Adipose tissue (tissue), 3 donors: ENCODE data around the gene PLXNA4. TPM values are rescaled to one million over a fixed set of nuclear protein-coding genes. Genes with fewer than 3 reads are reported as not detected.

Experiments used
- H3K27ac ChIP-seq: one replicate; pipeline ENCODE4 v1.5.1; 2013; ENCODE audit warnings: low read depth, low read length
- WGBS, 3 donors: extraction: QIAGEN DNeasy Blood & Tissue Kit; methylation state at CpG; one replicate each; pipeline ENCODE4 v1.1.7; 2013; 5-methylcytosine and 5-hydroxymethylcytosine counted together
- polyA plus RNA-seq, 3 donors: library from polyadenylated mRNA; stranded (reverse); fragments of 200-250 nt; gene quantifications; one replicate each; pipeline ENCODE4 v1.2.3, GENCODE V29; 2013
- donor health status: healthy with polysubstance abuse.
- donor health status: Bipolar disorder and iron deficiency.
- donor health status: healthy.

Gene PLXNA4
- polyA plus RNA-seq, 3 donors: 1.6 to 38.3 (median 11.6) TPM

DNA sequence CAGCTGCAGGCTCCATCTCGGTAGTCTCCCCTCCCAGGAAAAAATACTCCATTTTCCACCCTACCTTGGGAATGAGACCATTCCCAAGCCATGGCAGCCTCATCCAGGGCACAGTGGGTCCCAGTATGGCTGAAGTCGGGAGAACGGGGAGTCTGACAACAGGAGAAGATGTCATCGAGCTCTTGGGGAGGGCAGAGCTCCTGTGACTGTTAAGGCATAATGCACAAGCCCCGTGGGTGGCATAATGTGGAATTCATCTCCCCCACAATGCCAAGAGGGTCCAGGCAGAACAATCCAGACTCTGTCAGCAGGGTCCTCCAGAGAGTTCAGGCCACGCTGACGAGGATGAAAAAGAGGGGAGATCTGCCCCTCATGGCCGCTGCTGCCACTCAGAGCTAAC lies 279.4 kb downstream of the PLXNA4 start:
- H3K27ac ChIP-seq: no peak overlapping the region
- 75 to 87% (median 80%) methylated on average over 8 of the region's 8 CpGs for WGBS, 3 donors

DNA sequence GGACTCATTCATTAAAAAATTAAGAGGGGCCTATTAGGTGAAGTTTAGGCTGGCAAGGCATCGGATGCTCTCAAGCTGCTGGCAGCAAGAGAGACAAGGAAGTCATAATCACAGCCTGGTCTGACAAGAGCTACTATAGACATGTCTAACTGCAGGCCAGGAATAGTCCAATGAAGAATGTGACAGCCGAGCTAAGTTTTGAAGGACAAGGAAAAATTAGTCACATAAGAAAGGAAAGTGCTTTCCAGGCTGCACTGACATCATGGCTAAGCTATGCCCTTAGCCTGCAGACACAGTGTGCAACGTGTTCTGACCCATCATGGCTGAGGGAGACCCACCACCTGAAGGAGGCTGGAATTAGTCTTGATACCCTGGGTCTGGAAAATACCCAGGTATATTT lies 281.1 kb downstream of the PLXNA4 start:
- WGBS, 3 donors: 77 to 81% (median 79%) methylated on average over 3 of the region's 3 CpGs
- H3K27ac ChIP-seq: no peak overlapping the region

DNA sequence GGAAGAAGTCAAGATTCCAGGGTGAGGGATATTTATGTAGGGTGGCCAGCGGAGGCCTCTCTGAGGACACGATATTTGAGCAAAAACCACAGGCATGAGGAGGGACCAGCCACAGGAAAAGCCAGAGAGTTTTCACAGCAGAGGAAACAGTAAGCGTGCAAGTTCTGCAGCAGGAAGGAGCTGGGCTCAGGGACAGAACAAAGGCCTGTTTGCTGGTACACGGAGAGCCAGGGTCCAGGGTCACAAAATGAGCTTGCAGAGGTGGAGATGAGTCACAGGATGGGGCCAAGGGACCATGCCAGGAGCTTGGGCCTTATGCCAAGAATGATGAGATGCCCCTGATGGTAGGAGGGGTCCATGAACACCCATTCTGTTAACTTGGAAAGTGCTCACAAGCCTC lies 283.5 kb downstream of the PLXNA4 start:
- 44 to 63% (median 45%) methylated on average over 4 of the region's 4 CpGs for WGBS, 3 donors
- no peak overlapping the region for H3K27ac ChIP-seq

DNA sequence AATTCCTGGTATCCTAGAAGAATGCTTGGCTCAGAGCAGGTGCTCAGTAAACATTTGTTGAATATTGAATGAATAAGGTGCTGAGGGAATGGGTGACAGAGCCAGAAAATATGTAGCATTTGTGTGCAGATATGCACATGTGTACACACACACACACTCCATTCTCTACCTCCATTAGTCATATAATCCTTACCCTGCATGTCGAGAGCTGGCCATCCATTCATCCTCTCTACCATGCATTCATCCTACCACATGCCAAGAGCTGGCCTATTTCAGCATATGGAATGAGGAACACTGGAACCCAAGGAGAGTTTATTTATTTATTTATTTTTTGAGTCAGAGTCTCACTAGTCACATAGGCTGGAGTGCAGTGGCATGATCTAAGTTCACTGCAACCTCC lies 284.8 kb downstream of the PLXNA4 start:
- 93 to 100% (median 94%) methylated on average over 1 of the region's 1 CpG for WGBS, 3 donors

DNA sequence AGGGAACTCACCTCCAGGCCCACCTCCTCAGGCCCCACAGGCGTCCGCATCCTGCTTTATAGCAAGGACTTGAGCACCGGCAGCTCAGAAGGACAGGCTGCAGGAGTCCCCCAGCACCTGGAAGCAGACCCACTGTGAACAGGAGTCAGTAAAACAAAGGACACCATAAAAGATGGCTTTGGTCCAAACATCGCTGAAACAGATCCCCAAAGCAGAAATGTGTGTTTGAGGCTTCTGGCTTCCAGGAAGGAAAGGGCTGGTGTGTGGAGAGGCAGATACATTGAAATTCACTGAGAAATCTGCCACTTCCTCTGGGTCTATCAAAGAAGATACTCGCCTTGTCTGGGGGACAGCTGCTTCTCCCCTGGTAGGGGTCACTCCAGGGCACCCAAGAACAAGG lies 286.2 kb downstream of the PLXNA4 start:
- no peak overlapping the region for H3K27ac ChIP-seq
- WGBS, 3 donors: 60 to 69% (median 62%) methylated on average over 5 of the region's 5 CpGs

More for the DNA sequence above, 284.8 kb downstream of the PLXNA4 start:
- no peak overlapping the region for H3K27ac ChIP-seq

DNA sequence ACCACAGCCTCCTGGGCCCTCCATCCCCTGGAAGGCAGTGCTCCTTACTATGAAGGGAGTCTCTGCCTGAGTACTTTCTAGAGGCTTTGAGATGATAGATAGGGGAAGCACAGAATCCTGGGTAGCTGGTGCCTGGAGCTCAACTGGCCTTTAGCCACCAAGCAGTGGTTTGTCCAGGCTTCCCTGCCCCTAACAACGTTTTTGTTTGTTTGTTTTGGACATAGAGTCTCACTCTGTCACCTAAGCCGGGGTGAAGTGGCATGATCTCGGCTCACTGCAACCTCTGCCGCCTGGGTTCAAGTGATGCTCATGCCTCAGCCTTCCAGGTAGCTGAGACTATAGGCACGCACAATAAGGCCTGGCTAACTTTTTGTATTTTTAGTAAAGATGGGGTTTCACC lies 289.4 kb downstream of the PLXNA4 start:
- 71 to 81% (median 78%) methylated on average over 5 of the region's 5 CpGs for WGBS, 3 donors
- H3K27ac ChIP-seq: no peak overlapping the region

DNA sequence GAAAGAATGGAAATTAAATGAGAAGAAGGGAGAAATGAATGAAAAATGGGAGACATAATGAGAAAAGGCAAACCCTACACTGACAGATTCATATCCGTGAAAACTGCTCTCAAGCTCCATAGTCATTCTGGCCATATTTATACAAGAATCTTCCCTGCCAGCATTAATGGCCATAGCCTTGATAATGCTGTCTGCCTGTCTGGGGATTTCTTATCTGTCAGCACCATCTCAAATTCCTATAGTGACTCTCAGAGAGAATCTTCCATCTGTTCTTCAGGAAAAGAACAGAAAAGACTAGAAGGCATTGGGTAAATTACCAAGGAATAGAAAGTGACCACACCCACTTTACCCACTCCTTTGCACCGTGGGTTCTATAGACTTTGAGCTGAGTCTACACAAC lies 295.9 kb downstream of the PLXNA4 start:
- H3K27ac ChIP-seq: no peak overlapping the region
- 51 to 61% (median 60%) methylated on average over 2 of the region's 2 CpGs for WGBS, 3 donors

DNA sequence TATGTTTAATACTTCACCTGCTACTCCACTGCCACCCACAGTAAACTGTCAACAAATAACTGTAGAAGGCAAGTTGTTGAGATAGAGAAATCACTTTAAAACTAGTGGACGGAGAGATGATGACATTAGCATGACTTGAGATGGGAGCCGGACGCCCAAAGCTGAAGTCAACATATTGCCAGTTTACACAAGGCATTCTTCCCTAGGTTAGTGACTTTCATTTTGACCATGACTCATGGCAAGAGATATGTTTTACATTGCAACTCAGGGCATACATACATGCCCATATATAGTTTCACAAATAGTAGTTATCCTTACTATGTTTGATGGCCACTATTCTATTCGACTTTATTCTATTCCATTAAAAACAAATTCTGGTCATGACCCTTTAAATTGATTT lies 296.6 kb downstream of the PLXNA4 start:
- H3K27ac ChIP-seq: no peak overlapping the region
- WGBS, 3 donors: 87 to 94% (median 89%) methylated on average over 4 of the region's 4 CpGs

DNA sequence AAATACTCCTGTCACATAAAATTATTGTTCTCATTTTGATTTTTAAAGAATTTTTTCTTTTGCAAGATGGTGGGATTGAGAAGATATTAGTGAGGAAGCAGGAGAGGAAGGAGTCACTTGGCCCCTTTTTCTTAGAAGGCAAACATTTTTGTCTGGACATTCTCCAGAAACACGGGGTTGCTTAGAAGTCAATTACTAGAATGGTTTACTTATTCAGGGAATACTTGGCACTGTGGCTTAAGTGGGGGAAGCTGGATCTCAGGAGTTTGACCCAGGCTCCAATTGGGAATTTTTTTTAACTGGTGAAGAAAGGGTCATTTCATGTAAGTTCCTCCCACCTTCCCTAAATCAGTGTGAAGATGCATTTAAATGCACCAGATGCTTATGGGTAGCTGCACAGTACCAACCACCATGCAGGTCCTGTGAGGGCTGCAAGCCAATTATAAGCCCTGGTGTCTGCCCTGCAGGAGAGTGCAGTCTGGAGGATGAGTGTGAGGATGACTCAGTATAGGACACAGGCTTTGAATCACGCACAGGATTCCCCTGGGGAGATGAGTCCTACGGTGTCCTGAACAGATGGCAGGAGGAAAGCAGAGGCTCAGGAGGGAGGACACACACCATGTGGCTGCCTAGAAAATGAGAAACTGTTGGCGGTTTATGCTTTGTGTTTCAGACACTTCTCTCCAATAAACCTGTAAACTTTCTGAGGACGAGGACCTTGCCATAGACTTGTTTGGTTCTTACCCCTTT lies 299.1 kb downstream of the PLXNA4 start:
- 46 to 60% (median 55%) methylated on average over 5 of the region's 5 CpGs for WGBS, 3 donors
- no peak overlapping the region for H3K27ac ChIP-seq

DNA sequence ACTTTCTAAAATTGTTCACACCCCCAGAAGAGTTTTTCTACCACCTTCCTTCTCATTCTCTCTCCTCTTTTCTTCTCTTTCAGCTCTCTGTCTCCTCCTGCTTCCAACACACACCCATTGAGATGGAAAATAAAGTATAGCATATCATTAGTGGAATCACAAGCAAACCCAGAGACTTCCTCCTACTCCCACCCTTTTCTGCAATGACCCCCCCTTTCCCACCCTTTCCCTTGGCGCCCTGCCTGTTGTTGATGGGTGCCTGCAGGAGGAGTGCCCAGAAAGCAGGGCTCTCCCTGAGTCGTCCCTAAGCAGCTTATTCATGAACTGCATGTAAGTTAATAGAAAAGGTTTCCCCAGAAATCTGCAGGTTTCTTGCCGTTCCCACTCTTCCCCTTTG lies 300.0 kb downstream of the PLXNA4 start:
- no peak overlapping the region for H3K27ac ChIP-seq
- WGBS, 3 donors: 35 to 43% (median 39%) methylated on average over 3 of the region's 3 CpGs

DNA sequence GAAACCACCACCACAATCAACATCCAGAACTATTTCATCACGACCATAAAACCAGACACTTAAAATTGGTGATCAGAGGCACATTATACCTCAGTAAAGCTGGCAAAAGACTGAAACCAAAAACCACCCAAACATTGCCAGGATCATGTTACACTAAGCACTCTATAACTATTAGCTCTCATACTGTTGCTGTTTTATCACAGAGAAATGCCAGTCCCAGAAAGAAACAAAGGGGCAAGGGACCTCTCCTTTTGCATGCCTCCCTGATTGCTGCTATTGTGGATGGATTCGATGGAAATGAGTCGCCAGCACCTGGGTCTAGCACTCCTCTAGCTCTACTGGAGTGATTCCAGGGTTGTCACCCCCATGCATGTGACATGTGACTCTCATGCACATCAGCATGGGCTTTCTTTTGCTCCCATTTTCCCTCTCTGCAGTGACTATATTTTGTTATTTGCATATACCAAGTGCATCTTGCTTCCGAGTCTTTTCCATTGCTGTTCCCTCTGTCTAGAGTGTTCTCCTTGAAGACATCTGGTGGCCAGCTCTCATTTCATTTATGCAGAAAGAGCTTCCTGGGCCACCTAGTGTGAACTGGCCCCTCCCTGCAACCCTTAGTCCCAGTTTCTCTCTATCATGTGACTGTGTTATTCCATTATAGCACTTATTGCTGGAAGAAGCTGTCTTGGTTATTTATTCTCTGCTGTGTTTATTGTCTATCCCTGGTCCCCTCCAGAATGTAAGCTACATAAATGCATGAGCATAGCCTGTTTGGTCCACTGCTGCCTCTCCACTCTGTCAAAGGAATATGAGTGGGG lies 300.6 kb downstream of the PLXNA4 start:
- no peak overlapping the region for H3K27ac ChIP-seq
- 65 to 79% (median 77%) methylated on average over 4 of the region's 4 CpGs for WGBS, 3 donors

DNA sequence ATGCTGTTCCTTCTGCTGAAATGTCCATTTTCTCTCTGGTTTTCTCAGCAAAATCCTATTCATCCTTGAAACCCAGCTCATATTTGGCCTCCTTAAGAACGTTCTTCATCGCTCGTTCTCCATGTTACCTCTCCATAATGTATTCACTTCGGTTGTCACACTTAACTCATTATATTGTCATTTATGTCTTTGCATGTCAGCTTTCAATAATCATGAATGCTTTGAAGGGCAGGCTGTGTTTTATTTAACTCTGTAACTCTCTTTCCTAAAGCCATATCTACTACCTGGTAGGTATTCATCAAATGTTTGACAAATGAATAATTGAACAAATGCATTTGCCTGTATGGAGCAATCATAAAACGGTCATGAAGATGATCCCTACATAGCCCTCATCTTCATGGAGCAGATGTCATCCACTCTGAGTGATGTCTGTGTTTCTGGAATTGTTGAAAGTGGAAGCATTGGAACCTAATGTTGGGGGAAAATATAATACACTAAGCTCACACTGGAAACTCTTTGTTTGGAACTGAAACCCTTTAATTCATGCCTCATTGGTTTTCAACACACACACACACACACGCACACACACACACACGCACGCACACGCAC lies 303.4 kb downstream of the PLXNA4 start:
- no peak overlapping the region for H3K27ac ChIP-seq
- WGBS, 3 donors: 67 to 85% (median 80%) methylated on average over 9 of the region's 9 CpGs

DNA sequence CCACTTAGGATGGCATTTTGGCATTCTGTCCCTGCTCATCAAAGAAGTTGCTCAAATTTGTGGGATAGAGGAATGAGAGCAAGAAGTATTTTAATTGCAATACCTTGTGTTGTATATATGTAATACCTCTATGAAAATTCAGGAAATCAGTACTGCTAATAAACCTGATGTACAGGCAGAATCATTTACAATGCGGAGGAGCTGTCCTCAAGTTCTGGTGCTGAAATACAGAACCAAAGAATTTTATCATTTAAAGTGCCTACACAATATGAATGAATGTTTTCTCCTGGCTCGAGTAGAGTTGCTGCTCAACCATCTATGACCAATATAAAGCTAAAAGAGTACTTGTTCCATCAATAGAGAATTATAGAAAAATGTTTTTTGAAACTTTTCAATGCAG lies 305.8 kb downstream of the PLXNA4 start:
- no peak overlapping the region for H3K27ac ChIP-seq
- 24 to 28% (median 28%) methylated on average over 2 of the region's 2 CpGs for WGBS, 3 donors

DNA sequence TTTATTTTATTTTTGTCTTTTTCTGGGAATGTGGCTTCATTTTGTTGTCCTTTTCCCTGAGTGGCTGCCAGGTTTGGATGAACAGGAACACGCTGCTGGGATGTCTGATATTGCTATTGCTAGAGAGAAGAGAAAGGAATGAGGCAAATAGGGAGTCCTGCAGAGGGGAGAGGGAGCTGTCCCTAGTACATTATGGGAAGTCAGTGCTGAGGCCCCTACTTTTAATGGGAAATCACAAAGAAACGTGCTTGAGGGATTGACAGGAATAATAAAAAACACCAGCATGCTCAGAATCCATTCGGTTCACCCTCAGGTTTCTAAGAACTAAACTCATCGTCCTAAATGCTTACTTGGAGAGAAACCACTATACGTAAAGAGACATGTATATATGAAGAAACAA lies 306.6 kb downstream of the PLXNA4 start:
- 51 to 64% (median 63%) methylated on average over 5 of the region's 5 CpGs for WGBS, 3 donors
- no peak overlapping the region for H3K27ac ChIP-seq

DNA sequence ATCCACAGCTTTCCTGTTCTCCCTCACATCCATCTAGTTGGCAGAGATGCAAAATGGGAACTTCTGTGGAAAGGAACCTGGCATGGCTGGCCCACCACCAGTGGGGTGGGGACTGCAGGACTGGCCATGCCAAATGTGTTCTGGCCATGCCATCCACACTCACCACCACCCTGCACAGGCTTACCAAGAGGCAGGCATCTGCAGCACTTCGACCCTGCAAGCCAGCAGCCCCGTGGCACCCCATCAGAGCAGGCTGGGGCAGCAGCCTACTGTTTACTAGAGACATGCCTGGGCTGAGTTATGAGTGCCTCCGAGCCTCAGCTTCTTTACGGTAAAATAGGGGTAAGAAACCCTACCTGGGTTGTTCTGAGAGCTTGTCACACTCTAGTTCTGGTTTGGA lies 313.1 kb downstream of the PLXNA4 start:
- 79 to 83% (median 80%) methylated on average over 4 of the region's 4 CpGs for WGBS, 3 donors
- H3K27ac ChIP-seq: no peak overlapping the region

DNA sequence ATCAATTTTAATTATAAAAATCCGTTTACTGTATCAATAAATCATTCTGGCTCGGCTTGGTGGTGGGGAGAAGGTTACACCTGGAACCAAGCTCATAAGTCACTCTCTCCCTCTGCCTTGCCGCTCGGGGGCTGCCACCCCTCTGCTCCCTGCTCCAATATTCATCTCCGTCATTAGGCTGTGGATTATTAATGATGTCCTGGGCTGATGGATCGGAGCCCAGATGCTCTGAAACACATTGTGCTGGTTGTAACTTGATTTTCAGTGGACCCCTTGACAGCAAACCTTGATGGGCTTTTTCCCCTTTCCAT lies 314.2 kb downstream of the PLXNA4 start:
- 24 to 62% (median 61%) methylated on average over 6 of the region's 6 CpGs for WGBS, 3 donors
- no peak overlapping the region for H3K27ac ChIP-seq

DNA sequence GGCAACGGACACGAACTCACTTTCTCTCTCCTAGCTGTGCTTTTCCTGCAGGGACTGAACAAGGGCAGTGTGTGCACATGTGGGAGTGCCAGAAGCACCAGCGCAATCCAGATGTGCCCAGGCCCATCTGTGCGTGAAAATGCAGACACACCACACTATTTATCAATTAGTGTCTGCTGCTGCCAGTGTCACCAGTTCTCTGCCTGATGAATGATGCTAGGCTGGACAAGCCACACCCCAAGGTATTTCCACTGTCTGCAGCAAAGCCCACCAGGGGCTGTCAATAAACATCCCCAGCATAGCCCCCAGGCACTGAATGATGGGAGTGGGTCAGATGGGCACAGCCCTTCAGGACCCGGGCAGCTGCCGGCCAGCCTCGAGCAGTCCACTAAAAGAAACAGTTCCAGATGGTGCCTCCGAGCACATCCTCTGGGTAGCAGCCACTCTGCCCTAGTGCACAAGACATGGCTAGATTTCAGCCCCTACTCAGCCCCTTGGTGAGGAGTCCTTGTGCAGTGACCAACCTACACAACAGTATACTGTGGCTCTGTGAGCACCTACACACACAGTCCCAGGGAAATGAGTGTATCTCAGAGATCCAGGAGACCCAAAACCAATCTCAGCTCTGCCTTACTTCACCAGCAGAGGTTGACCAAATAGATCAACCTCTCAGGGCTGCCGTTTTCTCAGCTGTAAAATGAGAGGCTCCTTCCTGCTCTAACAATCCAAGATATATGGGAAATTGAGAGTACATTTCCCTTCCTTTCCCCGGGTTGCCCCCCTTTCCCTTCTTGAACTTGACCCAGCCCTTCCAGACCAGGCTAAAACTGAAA lies 314.7 kb downstream of the PLXNA4 start:
- 53 to 79% (median 69%) methylated on average over 10 of the region's 10 CpGs for WGBS, 3 donors
- no peak overlapping the region for H3K27ac ChIP-seq

DNA sequence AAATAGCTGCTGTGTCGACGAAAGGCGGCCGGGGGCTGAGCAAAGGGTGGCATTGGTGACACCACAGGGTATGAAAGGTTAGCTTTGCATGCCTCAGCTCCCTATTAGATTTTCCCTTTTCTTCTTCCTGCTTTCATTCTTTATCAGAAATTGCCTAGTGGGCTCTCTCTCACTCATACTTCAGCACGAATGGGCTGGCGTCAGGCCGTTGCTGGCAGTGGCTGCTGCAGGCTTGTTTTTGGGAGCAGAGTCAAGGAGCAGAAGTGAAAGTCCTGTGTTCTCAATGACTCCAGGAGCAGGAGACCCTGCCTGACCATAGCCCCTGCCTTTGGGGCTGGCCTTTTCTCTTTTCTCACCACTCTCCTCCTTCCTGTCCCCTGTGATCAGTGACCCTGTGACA lies 318.0 kb downstream of the PLXNA4 start:
- no peak overlapping the region for H3K27ac ChIP-seq
- 90 to 99% (median 91%) methylated on average over 7 of the region's 7 CpGs for WGBS, 3 donors

DNA sequence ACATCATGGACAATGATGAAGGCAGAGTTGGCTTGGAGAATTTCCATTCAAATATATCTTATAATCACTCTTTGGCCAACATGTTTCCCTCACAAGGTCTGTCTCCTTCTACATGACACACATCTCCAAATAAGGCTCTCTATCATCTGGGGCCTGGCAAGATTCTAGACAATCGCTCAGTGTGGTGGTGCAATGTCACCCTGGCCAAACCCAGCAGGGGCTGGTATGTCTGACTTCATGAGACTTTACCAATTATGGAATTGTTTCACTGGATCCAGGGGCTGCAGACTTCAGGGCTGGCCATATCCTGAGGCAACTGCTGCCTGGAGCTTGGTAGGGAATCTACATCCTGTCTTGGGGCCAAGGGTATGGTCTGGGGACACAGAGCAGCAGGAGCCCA lies 319.0 kb downstream of the PLXNA4 start:
- WGBS, 3 donors: 83 to 96% (median 92%) methylated on average over 1 of the region's 1 CpG
- no peak overlapping the region for H3K27ac ChIP-seq
